GM12878 (cell line): ENCODE measurements around the gene CACNA2D3. TPM values are rescaled to one million over a fixed set of nuclear protein-coding genes. Genes with fewer than 3 reads are reported as not detected.

Source experiments
- ATAC-seq: fragments of 200-7000 bp; cut with Tn5 transposase; 3 replicates; pipeline ENCODE4 v1.9.1; 2020; ENCODE audit warnings: mild to moderate bottlenecking, moderate library complexity
- BruUV-seq: library from RNA; stranded (reverse); fragments of 400-500 nt; replicated peaks from 2 replicates; lab custom pipeline; 2021; lab: Mats Ljungman, UMichigan
- CTCF ChIA-PET: fragments of 300-600 bp; sonication (Branson Sonifier 250); formaldehyde crosslinking; extraction: SDS; loops from one replicate; lab custom pipeline; 2021; ENCODE audit warnings: inconsistent platforms; lab: Yijun Ruan, JAX
- POLR2A ChIA-PET: fragments of 350-600 bp; formaldehyde crosslinking; extraction: SDS; loops from one replicate; lab custom pipeline; 2021; ENCODE audit warnings: inconsistent platforms; lab: Charles Lee
- RAD21 ChIA-PET: fragments of 300-600 bp; sonication (Branson Sonifier 250); formaldehyde crosslinking; loops from one replicate; lab custom pipeline; 2023; ENCODE audit warnings: antibody characterized with exemption; ENCODE audit not compliant: unreplicated experiment; lab: Charles Lee
- SMC1A ChIA-PET: fragments of 300-600 bp; sonication (Branson Sonifier 250); formaldehyde crosslinking; loops from one replicate; lab custom pipeline; 2023; ENCODE audit not compliant: unreplicated experiment, uncharacterized antibody; lab: Charles Lee
- DNase-seq: peaks from one replicate; pipeline ENCODE4 v3.0.0-alpha.2; 2011; ENCODE audit warnings: low read depth, low spot score
- FAIRE-seq: peaks from 3 replicates; lab custom pipeline; 2011; peaks lifted over from hg19 to GRCh38; lab: Jason Lieb, UNC
- H2AFZ ChIP-seq: 2 replicates; pipeline ENCODE4 v1.6.0; 2011; ENCODE audit warnings: low read depth, low read length, control low read depth; ENCODE audit not compliant: control insufficient read depth
- H3K27ac ChIP-seq: 2 replicates; pipeline ENCODE4 v1.5.1; 2011; ENCODE audit warnings: control low read depth; ENCODE audit not compliant: control insufficient read depth, insufficient read depth
- H3K27me3 ChIP-seq, 2 experiments: replicated peaks in 1 of 2; 2 replicates each; pipeline versions ENCODE4 v1.6.0 to v1.6.1; 2011; ENCODE audit warnings: low read length in 1 of 2; ENCODE audit not compliant: control insufficient read depth in 2 of 2, insufficient read depth in 2 of 2
- H3K36me3 ChIP-seq, 2 experiments: 2 replicates each; pipeline ENCODE4 v1.5.1; 2011; ENCODE audit warnings: low read length in 1 of 2; ENCODE audit not compliant: control insufficient read depth in 2 of 2, insufficient read depth in 2 of 2
- H3K4me1 ChIP-seq: 2 replicates; pipeline ENCODE4 v1.6.1; 2011; ENCODE audit warnings: mild to moderate bottlenecking, low read length, moderate library complexity, mixed read lengths; ENCODE audit not compliant: control insufficient read depth, insufficient read depth
- H3K4me2 ChIP-seq: 2 replicates; pipeline ENCODE4 v1.6.0; 2011; ENCODE audit warnings: control low read depth; ENCODE audit not compliant: control insufficient read depth, insufficient read depth
- H3K4me3 ChIP-seq: fragments of 200-600 bp; sonication (generic); 2 replicates; pipeline ENCODE4 v1.5.1; 2016
- H3K79me2 ChIP-seq: 2 replicates; pipeline ENCODE4 v1.6.0; 2011; ENCODE audit warnings: low read length; ENCODE audit not compliant: control insufficient read depth, insufficient read depth
- H3K9ac ChIP-seq: 2 replicates; pipeline ENCODE4 v1.8.0; 2011; ENCODE audit warnings: low read length, control low read depth, mixed read lengths; ENCODE audit not compliant: control insufficient read depth, insufficient read depth
- H3K9me3 ChIP-seq: replicated peaks from 3 replicates; pipeline ENCODE4 v1.5.1; 2011; ENCODE audit warnings: mild to moderate bottlenecking, low read length; ENCODE audit not compliant: control insufficient read depth, insufficient read depth
- H4K20me1 ChIP-seq: 2 replicates; pipeline ENCODE4 v1.6.0; 2011; ENCODE audit not compliant: control insufficient read depth, insufficient read depth
- BMI1 ChIP-seq: fragments of 450-650 bp; IDR thresholded peaks from 2 replicates; pipeline ENCODE4 v1.6.1; 2016; ENCODE audit warnings: mild to moderate bottlenecking, moderate library complexity, borderline replicate concordance
- HSF1 ChIP-seq: fragments of 150-350 bp; IDR thresholded peaks from 2 replicates; pipeline ENCODE4 v1.6.1; 2014; ENCODE audit warnings: mild to moderate bottlenecking, low read depth, low read length
- NKRF ChIP-seq: fragments of 450-650 bp; conservative IDR thresholded peaks from 2 replicates; pipeline ENCODE4 v1.6.1; 2017; ENCODE audit warnings: mild to moderate bottlenecking, moderate library complexity
- NR2F1 ChIP-seq: fragments of 450-650 bp; conservative IDR thresholded peaks from 2 replicates; pipeline ENCODE4 v1.6.1; 2017; ENCODE audit warnings: mild to moderate bottlenecking
- PAX5 ChIP-seq: IDR thresholded peaks from 2 replicates; pipeline ENCODE4 v1.6.1; 2011; ENCODE audit warnings: low read depth, low read length, borderline replicate concordance
- PML ChIP-seq: IDR thresholded peaks from 2 replicates; pipeline ENCODE4 v1.6.1; 2012; ENCODE audit warnings: low read length, inconsistent platforms
- RELA ChIP-seq: fragments of 450-650 bp; IDR thresholded peaks from 2 replicates; pipeline ENCODE4 v1.8.0; 2014; ENCODE audit warnings: borderline replicate concordance; ENCODE audit not compliant: partially characterized antibody
- SMC3 ChIP-seq: IDR thresholded peaks from 2 replicates; pipeline ENCODE4 v1.6.1; 2011; ENCODE audit warnings: low read length, improper control_type of control experiment, borderline replicate concordance
- SRF ChIP-seq, 2 experiments: IDR thresholded peaks; 2 replicates each; pipeline ENCODE4 v1.6.1; 2011; ENCODE audit warnings: low read depth in 2 of 2, low read length in 2 of 2, mild to moderate bottlenecking in 1 of 2, moderate library complexity in 1 of 2
- TARDBP ChIP-seq: IDR thresholded peaks from 2 replicates; pipeline ENCODE4 v1.6.1; 2016; ENCODE audit warnings: borderline replicate concordance
- ZBTB33 ChIP-seq: fragments of 450-650 bp; IDR thresholded peaks from 2 replicates; pipeline ENCODE4 v1.6.1; 2017; ENCODE audit warnings: mild to moderate bottlenecking
- ZBTB40 ChIP-seq: fragments of 450-650 bp; IDR thresholded peaks from 2 replicates; pipeline ENCODE4 v1.6.1; 2016; ENCODE audit warnings: mild to moderate bottlenecking, moderate library complexity, borderline replicate concordance
- WGBS: methylation state at CpG from one replicate; pipeline ENCODE4 v1.1.6; 2016; ENCODE audit warnings: low lambda C conversion rate; ENCODE audit not compliant: insufficient replicate concordance, insufficient coverage; ENCODE audit errors: missing lambda C conversion rate; 5-methylcytosine and 5-hydroxymethylcytosine counted together
- in situ Hi-C: fragments of 300-500 bp; cut with MboI; formaldehyde crosslinking; loops from 9 replicates; pipeline ENCODE4 v1.14.3; 2018; ENCODE audit warnings: mixed read lengths
- intact Hi-C: fragments of 100-400 bp; cut with micrococcal nuclease; formaldehyde crosslinking; loops from one replicate; pipeline ENCODE4 v1.14.2; 2022; ENCODE audit not compliant: unreplicated experiment
- polyA plus RNA-seq, 11 experiments: library from polyadenylated mRNA; depleted of rRNA in 4 of 11; unstranded in 6 of 11; stranded (reverse) in 5 of 11; fragments of >200 nt; fragmentation: Nextera tagmentation in 4 of 11; fragmentation: Illumina TruSeq in 1 of 11; extraction: Ambion mirVana in 4 of 11; extraction: Trizol in 1 of 11; gene quantifications; 1 replicate in 1 of 11; 2 replicates in 10 of 11; pipeline versions ENCODE4 v1.2.1 to v1.2.3, GENCODE V29; 2011 to 2016; ENCODE audit warnings: inconsistent platforms in 2 of 11, missing spikeins in 2 of 11, low read depth in 1 of 11
- total RNA-seq, 4 experiments: library from RNA; depleted of rRNA in 3 of 4; stranded (reverse); fragments of >200 nt in 3 of 4; fragmentation: Illumina TruSeq in 1 of 4; extraction: Trizol in 1 of 4; gene quantifications; 2 replicates each; pipeline versions ENCODE4 v1.2.1 to v1.2.3, GENCODE V29; 2013 to 2021

CACNA2D3 gene
- total and polyA plus RNA-seq, 10 of the 15 experiments (the other 5 are each of a cell fraction or from before 2014, with no cell fraction given), result not detected

GRCh38 chr3:54273791-54274190 is 151.4 kb downstream of the CACNA2D3 start (continued):
- TF ChIP-seq ZBTB40 (no peak), TARDBP (no peak), NR2F1 (no peak), PML (no peak)

GRCh38 chr3:54274607-54275006 is 152.3 kb downstream of the CACNA2D3 start:
- RAD21 ChIA-PET, result no interaction called here
- TF ChIP-seq ZBTB33 (no peak), SMC3 (no peak), BMI1 (no peak), NKRF (no peak), SRF (IDR thresholded peaks at IDR 0.05; ENCODE audit: low read depth in 2 of 2, low read length in 2 of 2) (no peak), RELA (no peak), PAX5 (no peak), HSF1 (no peak)
- POLR2A ChIA-PET, result no interaction called here
- in situ Hi-C loops (no loop called here), intact Hi-C loops (no loop called here)
- FAIRE-seq (no peak), ATAC-seq (no peak), DNase-seq (no peak)
- H3K27ac ChIP-seq, result no peak overlapping the region
- no peak overlapping the region for H3K4me2 ChIP-seq
- WGBS, result 6% methylated on average over 4 of the region's 4 CpGs
- no peaks in the 10 kb centered on the region for H4K20me1 ChIP-seq
- no peak overlapping the region for H3K4me3 ChIP-seq
- no peak overlapping the region for H3K9ac ChIP-seq
- H3K4me1 ChIP-seq, result no peaks in the 10 kb centered on the region
- BruUV-seq, result no TSS peak
- H3K27me3 ChIP-seq, result no peaks in the 10 kb centered on the region; a peak in 1 of 4 replicates
- H2AFZ ChIP-seq, result no peak overlapping the region
- no peaks in the 10 kb centered on the region for H3K79me2 ChIP-seq
- SMC1A ChIA-PET, result no interaction called here
- H3K36me3 ChIP-seq, result no peaks in the 10 kb centered on the region
- CTCF ChIA-PET, result no interaction called here
- H3K9me3 ChIP-seq, result no peaks in the 10 kb centered on the region
